HL-60 (cell line): ENCODE results near the gene LOC101059915.

Experiments used
- DNase-seq, 2 experiments: peaks; one replicate each; pipeline ENCODE4 v3.0.0-alpha.2; 2010 to 2020; ENCODE audit warnings: low read depth in 1 of 2, low spot score in 1 of 2
- H3K27ac ChIP-seq: fragments of 250-450 bp; sonication (Bioruptor Pico); replicated peaks from 2 replicates; pipeline ENCODE4 v1.5.1; 2020; ENCODE audit warnings: mild to moderate bottlenecking, moderate library complexity
- H3K27me3 ChIP-seq: fragments of 250-450 bp; sonication (Bioruptor Pico); 2 replicates; pipeline ENCODE4 v1.5.1; 2021; ENCODE audit warnings: mild to moderate bottlenecking, moderate library complexity; ENCODE audit not compliant: insufficient read depth, poor library complexity, severe bottlenecking
- H3K4me3 ChIP-seq: replicated peaks from 2 replicates; pipeline ENCODE4 v1.5.1; 2011; ENCODE audit warnings: mild to moderate bottlenecking, control low read depth, low read length; ENCODE audit not compliant: insufficient read depth
- GABPA ChIP-seq: IDR thresholded peaks from 2 replicates; pipeline ENCODE4 v1.6.1; 2012; ENCODE audit warnings: low read depth
- POLR2AphosphoS5 ChIP-seq: IDR thresholded peaks from 2 replicates; pipeline ENCODE4 v1.6.1; 2012; ENCODE audit warnings: low read depth
- SPI1 ChIP-seq: IDR thresholded peaks from 2 replicates; pipeline ENCODE4 v1.6.1; 2012; ENCODE audit warnings: low read depth, mild to moderate bottlenecking, borderline replicate concordance
- TF ChIP-seq, protein P1 (sequence below): IDR thresholded peaks from one replicate; pipeline ENCODE4 v1.5.1; 2011; ENCODE audit warnings: low read length, control low read depth, inconsistent platforms; ENCODE audit not compliant: insufficient read depth
- TF ChIP-seq, protein P2 (sequence below): IDR thresholded peaks from 2 replicates; pipeline ENCODE4 v1.6.1; 2012; ENCODE audit warnings: low read depth; ENCODE audit not compliant: insufficient replicate concordance

The LOC101059915 gene

DNA sequence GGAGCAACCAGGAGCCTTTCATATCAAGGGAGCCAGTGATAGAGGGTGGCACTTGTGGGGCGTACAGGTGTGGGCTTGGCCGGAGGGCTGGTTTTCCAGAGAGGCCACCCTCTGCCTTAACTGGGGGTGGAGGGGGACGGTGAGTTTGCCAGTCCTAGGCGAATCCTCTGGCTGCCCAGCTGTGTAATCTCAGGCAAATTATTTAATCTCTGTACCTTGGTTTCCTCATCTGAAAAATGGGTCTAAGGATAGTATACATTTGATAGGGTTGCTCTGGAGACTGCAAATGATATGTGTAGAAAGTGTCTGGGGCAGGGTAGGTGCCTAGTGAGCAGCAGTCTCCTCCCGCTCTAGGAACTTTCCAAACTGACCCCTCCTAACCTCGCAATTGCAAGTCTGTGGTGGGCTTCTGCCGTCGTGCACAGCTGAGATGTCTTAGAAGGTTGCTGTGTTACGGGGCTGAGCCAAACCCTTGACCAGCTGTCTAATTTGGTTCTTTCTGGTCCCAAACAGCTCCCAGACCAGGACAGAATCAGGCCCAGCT is 45.2 kb upstream of the LOC101059915 start:
- TF ChIP-seq SPI1 (no peak), POLR2AphosphoS5 (no peak), GABPA (no peak)
- TF ChIP-seq, protein P1, sequence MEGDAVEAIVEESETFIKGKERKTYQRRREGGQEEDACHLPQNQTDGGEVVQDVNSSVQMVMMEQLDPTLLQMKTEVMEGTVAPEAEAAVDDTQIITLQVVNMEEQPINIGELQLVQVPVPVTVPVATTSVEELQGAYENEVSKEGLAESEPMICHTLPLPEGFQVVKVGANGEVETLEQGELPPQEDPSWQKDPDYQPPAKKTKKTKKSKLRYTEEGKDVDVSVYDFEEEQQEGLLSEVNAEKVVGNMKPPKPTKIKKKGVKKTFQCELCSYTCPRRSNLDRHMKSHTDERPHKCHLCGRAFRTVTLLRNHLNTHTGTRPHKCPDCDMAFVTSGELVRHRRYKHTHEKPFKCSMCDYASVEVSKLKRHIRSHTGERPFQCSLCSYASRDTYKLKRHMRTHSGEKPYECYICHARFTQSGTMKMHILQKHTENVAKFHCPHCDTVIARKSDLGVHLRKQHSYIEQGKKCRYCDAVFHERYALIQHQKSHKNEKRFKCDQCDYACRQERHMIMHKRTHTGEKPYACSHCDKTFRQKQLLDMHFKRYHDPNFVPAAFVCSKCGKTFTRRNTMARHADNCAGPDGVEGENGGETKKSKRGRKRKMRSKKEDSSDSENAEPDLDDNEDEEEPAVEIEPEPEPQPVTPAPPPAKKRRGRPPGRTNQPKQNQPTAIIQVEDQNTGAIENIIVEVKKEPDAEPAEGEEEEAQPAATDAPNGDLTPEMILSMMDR = no peak
- TF ChIP-seq, protein P2, sequence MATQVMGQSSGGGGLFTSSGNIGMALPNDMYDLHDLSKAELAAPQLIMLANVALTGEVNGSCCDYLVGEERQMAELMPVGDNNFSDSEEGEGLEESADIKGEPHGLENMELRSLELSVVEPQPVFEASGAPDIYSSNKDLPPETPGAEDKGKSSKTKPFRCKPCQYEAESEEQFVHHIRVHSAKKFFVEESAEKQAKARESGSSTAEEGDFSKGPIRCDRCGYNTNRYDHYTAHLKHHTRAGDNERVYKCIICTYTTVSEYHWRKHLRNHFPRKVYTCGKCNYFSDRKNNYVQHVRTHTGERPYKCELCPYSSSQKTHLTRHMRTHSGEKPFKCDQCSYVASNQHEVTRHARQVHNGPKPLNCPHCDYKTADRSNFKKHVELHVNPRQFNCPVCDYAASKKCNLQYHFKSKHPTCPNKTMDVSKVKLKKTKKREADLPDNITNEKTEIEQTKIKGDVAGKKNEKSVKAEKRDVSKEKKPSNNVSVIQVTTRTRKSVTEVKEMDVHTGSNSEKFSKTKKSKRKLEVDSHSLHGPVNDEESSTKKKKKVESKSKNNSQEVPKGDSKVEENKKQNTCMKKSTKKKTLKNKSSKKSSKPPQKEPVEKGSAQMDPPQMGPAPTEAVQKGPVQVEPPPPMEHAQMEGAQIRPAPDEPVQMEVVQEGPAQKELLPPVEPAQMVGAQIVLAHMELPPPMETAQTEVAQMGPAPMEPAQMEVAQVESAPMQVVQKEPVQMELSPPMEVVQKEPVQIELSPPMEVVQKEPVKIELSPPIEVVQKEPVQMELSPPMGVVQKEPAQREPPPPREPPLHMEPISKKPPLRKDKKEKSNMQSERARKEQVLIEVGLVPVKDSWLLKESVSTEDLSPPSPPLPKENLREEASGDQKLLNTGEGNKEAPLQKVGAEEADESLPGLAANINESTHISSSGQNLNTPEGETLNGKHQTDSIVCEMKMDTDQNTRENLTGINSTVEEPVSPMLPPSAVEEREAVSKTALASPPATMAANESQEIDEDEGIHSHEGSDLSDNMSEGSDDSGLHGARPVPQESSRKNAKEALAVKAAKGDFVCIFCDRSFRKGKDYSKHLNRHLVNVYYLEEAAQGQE = no peak
- no peaks in the 10 kb centered on the region for H3K27me3 ChIP-seq
- H3K4me3 ChIP-seq = no peak overlapping the region
- no peak for DNase-seq
- H3K27ac ChIP-seq = no peak overlapping the region

DNA sequence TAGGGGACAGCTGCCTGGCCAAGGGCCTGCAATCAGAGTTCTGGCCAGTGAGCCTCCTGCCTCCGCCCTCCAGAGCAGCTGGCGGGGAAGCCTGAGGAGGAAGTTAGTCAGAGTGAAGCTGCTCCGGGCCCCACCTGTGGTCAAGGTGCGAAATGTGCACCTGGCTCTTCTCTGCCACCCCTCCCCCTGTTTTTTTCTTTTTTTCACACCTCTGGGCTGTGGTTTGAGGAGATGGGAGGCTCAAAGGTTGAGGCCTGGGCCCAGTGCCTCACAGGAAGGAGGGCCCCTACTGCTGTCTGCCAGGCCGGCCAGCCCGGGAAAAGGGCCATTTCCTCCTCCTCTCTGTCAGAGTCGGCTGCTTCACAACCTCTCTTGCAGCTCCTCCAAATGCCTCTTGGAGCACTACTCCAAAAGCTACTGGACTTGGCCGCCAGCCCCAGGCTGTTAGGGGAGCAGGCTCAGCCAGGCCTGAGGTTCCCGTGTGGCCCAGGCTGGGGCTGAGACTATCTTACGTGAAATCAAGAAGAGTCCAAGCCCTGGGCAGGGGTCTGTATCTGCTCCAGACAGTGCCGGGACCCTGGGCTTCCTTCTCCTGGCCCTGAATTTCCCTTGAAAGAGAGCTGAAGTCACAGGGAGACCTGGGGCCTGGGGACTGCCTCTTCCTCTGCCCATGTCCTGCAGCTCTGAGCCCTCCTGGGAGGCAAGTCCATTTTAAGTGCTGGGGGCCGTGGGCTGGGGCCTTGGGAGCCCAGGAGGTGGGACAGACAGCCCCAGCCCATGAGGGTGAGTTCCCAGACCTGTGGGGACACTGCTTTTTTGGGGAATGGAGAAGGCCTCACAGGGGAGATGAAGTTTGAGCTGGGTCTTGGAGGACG is 44.5 kb upstream of the LOC101059915 start:
- TF ChIP-seq GABPA = no peak
- TF ChIP-seq, protein P1 = no peak
- TF ChIP-seq, protein P2 = no peak
- TF ChIP-seq SPI1 = no peak
- TF ChIP-seq POLR2AphosphoS5 = no peak
- no peaks in the 10 kb centered on the region for H3K27me3 ChIP-seq
- peak in 1 of 2 experiments; percentile 66 for DNase-seq
- no peak overlapping the region for H3K4me3 ChIP-seq
- peak overlapping the region; percentile 57 for H3K27ac ChIP-seq

DNA sequence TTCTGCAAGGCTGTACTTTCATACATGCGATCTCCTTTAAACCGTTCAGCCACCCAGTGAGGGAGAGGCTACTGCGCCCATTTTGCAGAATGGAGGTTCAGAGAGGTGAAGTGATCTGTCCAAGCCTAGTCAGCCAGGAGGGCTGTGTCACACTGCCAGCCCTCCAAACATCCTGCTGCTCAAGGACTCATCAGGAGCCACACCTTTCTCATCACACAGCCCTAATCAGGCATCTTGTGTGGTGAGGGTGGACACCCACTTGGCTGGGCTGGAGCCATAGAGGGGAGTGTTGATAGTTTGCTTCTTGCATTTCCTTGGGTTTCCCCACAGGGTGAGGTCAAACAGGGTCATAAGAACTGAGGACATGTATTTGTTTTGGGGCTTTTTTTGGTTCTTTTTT is 43.6 kb upstream of the LOC101059915 start:
- TF ChIP-seq SPI1 (no peak), GABPA (no peak), POLR2AphosphoS5 (no peak)
- TF ChIP-seq, protein P1 = no peak
- no peak for DNase-seq
- Histone ChIP-seq H3K27me3 (no peaks in the 10 kb centered on the region), H3K27ac (no peak overlapping the region; the same call in 1 of the 2 replicates), H3K4me3 (no peak overlapping the region)
